H7 (cell line): ENCODE measurements around the gene ANKRD35. TPM values are rescaled to one million over a fixed set of nuclear protein-coding genes. Genes with fewer than 3 reads are reported as not detected.
"Not testable (repeated sequence)": the region's sequence is repeated elsewhere in the genome, so short reads cannot be mapped to it uniquely, and the experiment has no call there.

Experiments
- DNase-seq: peaks from one replicate; pipeline ENCODE4 v3.0.0; 2012
- H3K27me3 ChIP-seq: 2 replicates; pipeline ENCODE4 v1.6.0; 2011; ENCODE audit warnings: mild to moderate bottlenecking, low read length; ENCODE audit not compliant: control insufficient read depth, insufficient read depth
- H3K36me3 ChIP-seq: replicated peaks from 2 replicates; pipeline ENCODE4 v1.5.1; 2011; ENCODE audit warnings: low read length; ENCODE audit not compliant: control insufficient read depth, insufficient read depth
- H3K4me3 ChIP-seq: 2 replicates; pipeline ENCODE4 v1.5.1; 2011; ENCODE audit warnings: low read depth, mild to moderate bottlenecking, control low read depth, low read length, moderate library complexity; ENCODE audit not compliant: insufficient read depth
- total RNA-seq: library from RNA; depleted of rRNA; stranded (reverse); fragments of >200 nt; shearing (Covaris generic); gene quantifications from 2 replicates; pipeline ENCODE4 v1.2.3, GENCODE V29; 2014; rRNA removed

ANKRD35 gene, protein sequence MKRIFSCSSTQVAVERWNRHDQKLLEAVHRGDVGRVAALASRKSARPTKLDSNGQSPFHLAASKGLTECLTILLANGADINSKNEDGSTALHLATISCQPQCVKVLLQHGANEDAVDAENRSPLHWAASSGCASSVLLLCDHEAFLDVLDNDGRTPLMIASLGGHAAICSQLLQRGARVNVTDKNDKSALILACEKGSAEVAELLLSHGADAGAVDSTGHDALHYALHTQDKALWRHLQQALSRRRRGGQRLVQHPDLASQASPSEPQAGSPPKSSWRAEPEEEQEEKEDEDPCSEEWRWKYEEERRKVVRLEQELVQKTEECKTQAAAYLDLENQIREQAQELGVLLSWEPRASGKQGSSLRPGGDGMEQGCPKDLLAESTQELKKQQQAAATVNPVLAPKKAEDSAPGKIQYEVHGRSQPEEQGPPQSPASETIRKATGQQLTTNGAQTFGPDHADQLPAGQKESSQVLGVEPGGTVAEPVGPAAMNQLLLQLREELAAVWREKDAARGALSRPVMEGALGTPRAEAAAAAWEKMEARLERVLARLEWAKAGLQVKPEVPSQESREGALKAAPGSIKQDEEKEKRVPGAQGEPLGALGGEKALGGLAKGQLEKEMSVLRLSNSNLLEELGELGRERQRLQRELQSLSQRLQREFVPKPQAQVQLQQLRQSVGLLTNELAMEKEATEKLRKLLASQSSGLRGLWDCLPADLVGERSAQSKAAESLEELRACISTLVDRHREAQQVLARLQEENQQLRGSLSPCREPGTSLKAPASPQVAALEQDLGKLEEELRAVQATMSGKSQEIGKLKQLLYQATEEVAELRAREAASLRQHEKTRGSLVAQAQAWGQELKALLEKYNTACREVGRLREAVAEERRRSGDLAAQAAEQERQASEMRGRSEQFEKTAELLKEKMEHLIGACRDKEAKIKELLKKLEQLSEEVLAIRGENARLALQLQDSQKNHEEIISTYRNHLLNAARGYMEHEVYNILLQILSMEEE
- 0.22 and 0.52 TPM in 2 replicates for total RNA-seq

DNA sequence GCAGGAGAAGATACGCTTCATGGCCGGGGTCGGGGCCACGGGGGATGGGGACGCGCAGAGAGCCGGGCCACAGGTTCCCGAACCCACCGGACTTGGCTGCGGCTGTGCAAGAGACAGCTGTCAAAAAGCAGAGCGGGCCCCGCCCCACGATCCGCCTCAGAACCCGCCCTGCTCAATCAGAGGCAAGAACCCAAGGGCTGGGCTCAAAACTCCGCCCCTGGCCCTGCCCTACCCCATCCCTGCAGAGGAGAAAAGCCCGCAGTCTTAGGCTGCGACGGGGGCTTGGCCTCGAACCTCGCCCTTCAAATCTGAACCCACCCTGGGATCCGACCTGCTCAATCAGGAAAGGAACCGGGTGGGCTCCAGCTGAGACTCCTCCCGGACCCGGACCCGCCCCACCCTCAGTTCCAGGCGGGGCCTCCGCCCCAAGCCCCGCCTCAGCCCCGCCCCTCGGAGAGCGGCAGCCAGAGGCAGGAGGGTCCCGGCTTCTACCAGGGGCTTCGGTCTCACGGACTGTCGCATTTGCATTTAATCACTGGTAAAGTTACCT is at the start of gene ANKRD35:
TSS of gene ANKRD35 (minus strand) at position 129 of the 550 bp plus-strand sequence. CDS start at position 21, 108 bp downstream.
- Histone ChIP-seq H3K27me3 (peaks cover 23% of the 10 kb centered on the region), H3K36me3 (no peaks in the 10 kb centered on the region), H3K4me3 (peak within 1 kb of the TSS; percentile 59)
- DNase-seq = peak; percentile 97

DNA sequence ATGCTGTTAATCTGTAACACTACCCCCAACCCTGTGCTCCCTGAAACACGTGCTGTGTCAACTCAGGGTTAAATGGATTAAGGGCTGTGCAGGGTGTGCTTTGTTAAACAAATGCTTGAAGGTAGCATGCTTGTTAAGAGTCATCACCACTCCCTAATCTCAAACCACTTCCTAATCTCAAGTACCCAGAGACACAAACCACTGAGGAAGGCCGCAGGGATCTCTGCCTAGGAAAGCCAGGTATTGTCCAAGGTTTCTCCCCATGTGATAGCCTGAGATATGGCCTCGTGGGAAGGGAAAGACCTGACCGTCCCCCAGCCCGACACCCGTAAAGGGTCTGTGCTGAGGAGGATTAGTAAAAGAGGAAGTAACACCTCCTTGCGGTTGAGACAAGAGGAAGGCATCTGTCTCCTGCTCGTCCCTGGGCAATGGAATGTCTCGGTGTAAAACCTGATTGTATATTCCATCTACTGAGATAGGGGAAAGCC is 46.9 kb upstream of the ANKRD35 start:
- H3K36me3 ChIP-seq, DNase-seq, H3K27me3 ChIP-seq, H3K4me3 ChIP-seq: not testable (repeated sequence)

DNA sequence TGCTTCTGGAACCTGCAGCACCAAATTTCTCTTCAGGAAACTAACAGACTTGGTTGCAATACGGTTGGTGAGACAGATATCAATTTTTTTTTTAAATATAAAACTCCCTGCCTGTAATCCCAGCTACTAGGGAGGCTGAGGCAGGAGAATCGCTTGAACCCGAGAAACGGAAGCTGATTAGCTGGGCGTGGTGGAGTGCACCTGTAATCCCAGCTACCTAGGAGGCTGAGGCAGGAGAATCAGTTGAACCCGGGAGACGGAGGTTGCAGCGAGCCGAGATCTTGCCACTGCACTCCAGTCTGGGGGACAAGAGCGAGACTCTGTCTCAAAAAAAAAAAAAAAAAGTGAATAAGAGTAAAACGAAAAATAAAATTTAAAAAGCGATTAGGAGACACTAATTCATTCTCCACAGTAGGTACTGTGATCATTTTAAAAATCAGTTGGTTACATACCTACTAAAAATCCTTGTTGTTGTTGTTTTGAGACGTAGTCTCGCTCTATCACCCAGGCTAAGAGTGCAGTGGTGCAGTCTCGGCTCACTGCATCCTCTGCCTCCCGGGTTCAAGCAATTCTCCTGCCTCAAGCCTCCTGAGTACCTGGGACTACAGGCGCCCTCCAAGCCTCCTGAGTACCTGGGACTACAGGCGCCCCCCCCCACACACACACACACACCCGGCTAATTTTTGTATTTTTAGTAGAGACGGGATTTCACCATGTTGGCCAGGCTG is 42.4 kb upstream of the ANKRD35 start:
- Histone ChIP-seq H3K36me3 (peaks cover 9% of the 10 kb centered on the region), H3K27me3 (no peaks in the 10 kb centered on the region), H3K4me3 (peak overlapping the region; percentile 76)
- DNase-seq = no peak

DNA sequence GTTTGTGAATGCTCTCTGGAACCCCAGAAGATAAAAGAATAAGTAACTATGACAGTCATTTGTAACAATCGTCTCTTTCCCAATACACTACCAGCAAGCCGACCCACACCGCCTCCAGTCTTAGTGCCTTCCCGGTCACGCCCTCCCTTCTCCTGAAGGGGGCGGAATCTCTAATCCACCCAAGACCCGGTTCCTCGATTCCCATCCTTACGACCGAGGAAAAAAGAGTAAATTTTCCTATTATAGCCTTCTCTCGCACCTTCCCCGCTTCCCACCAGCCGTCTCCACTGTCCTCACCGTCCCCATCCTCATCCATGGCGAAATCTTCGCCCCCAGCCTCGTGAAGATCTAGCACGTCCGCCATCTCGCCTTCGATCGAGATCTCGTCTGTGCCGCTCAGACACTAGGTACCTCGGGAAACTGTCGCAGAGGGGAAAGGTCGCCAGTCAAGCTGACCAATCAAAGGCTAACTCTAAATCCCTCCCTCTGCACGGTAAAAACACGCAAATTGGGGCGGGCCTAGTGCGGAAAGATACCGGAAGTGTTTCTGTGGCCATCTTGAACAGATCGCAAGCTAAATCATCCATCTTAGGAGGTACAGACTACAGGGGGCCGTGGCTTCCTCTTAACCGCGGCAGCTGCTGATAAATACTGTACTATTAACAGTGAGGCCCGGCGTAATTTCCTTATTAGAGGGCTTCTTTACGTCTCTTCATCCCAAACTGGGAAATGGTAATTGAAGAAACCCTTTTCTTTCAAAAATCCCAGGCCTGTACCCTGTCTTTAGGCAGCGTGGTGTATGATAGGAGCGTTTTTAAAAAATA is 41.6 kb upstream of the ANKRD35 start, which contains the start of gene RBM8A:
TSS of gene RBM8A (minus strand) at position 422 of the 824 bp plus-strand sequence. CDS start at position 364, 58 bp downstream.
- DNase-seq = peak; percentile 77
- Histone ChIP-seq H3K27me3 (no peaks in the 10 kb centered on the region), H3K36me3 (peaks cover 9% of the 10 kb centered on the region), H3K4me3 (peak within 1 kb of the TSS; percentile 76)

DNA sequence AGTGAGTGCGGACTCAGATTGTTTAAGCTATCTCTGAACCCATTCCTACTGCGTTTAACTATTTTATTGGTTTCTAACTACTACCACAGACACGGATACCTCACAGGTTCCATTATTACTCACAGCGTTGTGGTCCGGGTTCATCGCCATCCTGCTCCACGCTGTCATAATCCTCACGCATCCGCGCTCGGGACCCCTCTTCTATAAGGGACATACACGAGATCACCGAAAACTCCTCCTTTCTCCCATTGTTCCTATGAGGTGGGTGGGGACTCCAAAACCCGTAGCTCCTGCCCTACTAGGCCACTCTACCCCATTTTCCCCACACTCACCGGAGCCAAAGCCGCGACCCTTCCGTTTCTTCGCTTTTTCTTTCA is 41.0 kb upstream of the ANKRD35 start:
- peak overlapping the region; percentile 76 for H3K4me3 ChIP-seq
- DNase-seq = no peak
- no peaks in the 10 kb centered on the region for H3K27me3 ChIP-seq

DNA sequence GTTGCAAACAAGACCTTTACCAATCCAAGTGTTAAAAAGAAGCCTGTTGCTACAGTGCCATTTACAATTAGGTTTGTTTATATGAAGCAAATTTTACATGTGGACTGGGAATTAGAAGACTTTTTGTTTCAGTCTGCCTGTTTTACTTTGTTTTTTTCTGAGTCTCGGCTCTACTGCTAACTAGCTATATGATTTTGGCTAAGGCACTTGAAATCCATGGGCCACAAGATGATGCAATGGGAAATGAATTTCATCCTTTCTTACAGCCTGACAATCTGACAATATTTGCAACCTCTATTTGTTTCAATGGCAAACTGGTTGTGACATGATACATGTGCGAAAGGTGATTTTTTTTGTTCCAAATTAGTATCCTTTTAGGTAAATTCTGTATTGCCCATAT is 36.6 kb upstream of the ANKRD35 start:
- no peak for DNase-seq
- Histone ChIP-seq H3K27me3 (peaks cover 3% of the 10 kb centered on the region; the same call in 1 of the 2 replicates), H3K36me3 (peaks cover 9% of the 10 kb centered on the region), H3K4me3 (no peak overlapping the region)

More for the DNA sequence above, 41.0 kb upstream of the ANKRD35 start:
- peaks cover 9% of the 10 kb centered on the region for H3K36me3 ChIP-seq

DNA sequence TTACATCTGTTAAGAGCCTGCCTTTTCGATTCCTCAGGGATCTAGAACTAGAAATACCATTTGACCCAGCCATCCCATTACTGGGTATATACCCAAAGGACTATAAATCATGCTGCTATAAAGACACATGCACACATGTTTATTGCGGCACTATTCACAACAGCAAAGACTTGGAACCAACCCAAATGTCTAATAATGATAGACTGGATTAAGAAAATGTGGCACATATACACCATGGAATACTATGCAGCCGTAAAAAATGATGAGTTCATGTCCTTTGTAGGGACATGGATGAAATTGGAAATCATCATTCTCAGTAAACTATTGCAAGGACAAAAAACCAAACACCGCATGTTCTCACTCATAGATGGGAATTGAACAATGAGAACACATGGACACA is 34.6 kb upstream of the ANKRD35 start:
- not testable (repeated sequence) for DNase-seq, H3K36me3 ChIP-seq, H3K27me3 ChIP-seq, H3K4me3 ChIP-seq

DNA sequence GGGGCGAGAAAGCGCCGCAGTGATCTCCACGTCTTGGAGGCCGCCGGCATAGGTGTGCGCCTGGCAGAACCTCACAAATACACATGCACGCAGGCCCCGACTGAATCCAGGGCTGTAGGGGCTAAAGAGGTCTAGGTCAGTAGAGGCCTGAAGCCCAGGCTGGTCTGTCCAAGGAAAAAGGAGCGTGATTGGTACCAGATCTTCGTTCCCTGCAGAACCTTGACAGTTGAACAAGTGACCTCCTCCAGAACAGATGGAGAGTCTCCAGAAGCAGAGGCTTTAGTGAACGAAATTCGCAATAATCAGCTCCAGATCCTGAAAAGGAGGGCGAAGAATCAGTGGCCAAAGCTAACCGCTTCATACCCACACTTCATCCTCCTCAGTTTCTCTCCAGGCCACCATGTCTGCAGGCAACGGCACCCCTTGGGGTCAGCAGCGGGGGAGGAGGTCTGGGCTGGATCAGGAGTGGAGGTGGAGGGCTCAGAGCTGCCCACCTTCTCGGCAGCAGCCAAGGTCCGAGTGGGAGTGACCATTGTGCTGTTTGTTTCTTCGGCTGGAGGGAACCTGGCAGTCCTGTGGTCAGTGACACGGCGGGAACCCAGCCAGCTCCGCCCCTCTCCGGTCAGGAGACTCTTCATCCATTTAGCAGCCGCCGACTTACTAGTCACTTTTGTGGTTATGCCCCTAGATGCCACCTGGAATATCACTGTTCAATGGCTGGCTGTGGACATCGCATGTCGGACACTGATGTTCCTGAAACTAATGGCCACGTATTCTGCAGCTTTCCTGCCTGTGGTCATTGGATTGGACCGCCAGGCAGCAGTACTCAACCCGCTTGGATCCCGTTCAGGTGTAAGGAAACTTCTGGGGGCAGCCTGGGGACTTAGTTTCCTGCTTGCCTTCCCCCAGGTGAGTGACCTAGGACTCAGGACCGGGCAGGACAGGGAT is 33.6 kb upstream of the ANKRD35 start:
- DNase-seq = peak; percentile 61
- Histone ChIP-seq H3K36me3 (peaks cover 1% of the 10 kb centered on the region), H3K27me3 (peaks cover 3% of the 10 kb centered on the region; the same call in 1 of the 2 replicates), H3K4me3 (peak overlapping the region; percentile 84)

DNA sequence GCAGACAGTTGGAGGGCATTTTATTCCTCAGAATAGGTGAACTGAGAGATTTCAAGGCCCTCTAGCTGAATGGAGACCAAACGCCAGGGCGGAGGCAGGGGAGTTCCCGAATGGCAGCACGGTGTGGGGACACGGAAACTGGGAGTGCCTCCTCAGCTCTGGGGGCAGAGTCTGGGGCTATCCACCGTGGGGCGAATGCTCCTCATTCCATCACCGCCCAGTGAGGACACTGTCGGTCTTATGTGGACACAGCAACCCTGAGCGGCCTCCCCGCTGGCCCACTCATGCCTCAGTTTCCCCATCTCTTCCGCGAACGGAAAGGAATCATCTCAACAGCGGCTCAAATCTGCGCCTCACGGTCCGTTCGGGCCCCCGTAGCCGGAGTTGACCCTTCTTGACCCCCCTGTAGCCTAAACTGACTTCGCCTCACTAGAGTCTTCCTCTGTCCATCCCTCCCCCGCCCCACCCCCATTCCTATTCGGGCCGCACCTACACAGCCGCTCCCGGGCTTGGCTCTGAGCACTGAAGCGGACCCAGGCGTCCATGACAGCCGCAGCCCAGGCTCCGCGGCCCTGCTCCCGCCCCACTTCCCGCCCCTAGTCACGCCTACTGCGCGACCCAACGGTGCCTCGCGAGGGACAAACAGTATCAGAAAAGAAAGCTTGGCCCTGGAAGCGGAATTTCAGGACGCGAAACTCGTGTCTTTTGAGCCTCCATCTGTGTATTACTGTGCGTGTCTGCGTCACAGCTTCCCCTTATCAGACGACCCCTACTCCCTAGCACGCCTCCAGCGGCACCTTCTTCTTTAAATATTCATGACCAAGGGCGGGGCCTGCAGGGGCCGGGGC is 32.7 kb upstream of the ANKRD35 start, which contains the start of gene PEX11B:
TSS of gene PEX11B (minus strand) at position 574 of the 848 bp plus-strand sequence. CDS start at position 545, 29 bp downstream.
- DNase-seq = peak; percentile 91
- Histone ChIP-seq H3K36me3 (no peaks in the 10 kb centered on the region), H3K4me3 (peak within 1 kb of the TSS; percentile 84), H3K27me3 (peaks cover 3% of the 10 kb centered on the region; the same call in 1 of the 2 replicates)

DNA sequence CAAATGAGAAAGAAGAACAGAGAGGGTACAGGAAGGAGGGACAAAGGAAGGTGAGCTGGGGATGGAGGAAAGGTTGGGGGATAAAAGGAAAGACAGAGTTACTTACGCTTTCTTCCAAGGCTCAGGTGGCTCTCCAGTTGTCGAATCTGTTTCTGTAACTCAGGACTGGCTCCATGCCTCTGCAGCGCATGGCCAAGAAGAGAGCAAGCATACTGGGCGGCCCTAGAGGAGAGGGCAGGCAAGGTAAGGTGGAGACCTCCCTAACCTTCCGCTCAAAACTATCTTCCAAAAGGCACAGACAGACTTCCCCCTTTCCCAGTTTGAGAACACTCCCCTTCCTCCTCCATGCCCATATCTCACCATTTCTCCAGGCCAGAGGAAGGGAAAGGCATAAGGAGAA is 31.9 kb upstream of the ANKRD35 start:
- Histone ChIP-seq H3K36me3 (no peaks in the 10 kb centered on the region), H3K4me3 (peak overlapping the region; percentile 84), H3K27me3 (peaks cover 3% of the 10 kb centered on the region; the same call in 1 of the 2 replicates)
- no peak for DNase-seq

DNA sequence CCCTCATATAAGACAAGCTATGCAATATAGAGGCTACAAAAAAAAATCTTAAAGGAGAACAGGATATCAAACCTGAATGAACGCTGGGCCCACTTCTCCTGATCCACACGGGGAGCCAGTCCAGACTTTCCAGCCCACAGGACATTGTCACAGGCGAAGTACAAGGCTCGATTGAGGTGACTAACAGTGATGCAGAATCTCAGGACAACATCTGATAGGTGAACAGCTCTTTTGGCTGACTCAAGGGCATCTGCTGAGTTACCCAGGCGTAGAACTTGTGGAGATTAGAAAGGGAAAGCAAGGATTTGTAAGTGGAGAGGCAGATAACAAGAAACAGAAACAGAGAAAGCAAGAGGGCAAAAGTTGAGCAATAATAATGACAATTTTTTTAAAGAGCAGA is 31.1 kb upstream of the ANKRD35 start:
- no peak for DNase-seq

More for the DNA sequence above, 31.1 kb upstream of the ANKRD35 start:
- no peak overlapping the region for H3K4me3 ChIP-seq
- H3K27me3 ChIP-seq = peaks cover 3% of the 10 kb centered on the region; the same call in 1 of the 2 replicates
- H3K36me3 ChIP-seq = peaks cover 1% of the 10 kb centered on the region; the same call in 1 of the 2 replicates
